H9 (cell line): Measurements from ENCODE around the gene PLCH1. TPM values are rescaled to one million over a fixed set of nuclear protein-coding genes. Genes with fewer than 3 reads are reported as not detected.

ENCODE experiments used
- DNase-seq: peaks from one replicate; pipeline ENCODE4 v3.0.0-alpha.2; 2017
- H2AFZ ChIP-seq: one replicate; pipeline ENCODE4 v1.6.1; 2013; ENCODE audit warnings: mild to moderate bottlenecking, low read length, control low read depth, moderate library complexity
- H2AK5ac ChIP-seq: 2 replicates; pipeline ENCODE4 v1.6.1; 2013; ENCODE audit warnings: low read length, control low read depth, mixed read lengths; ENCODE audit not compliant: insufficient read length
- H2BK120ac ChIP-seq: one replicate; pipeline ENCODE4 v1.6.1; 2013; ENCODE audit warnings: low read depth, mild to moderate bottlenecking, low read length, control low read depth, inconsistent platforms; ENCODE audit not compliant: poor library complexity, severe bottlenecking
- H2BK12ac ChIP-seq: 2 replicates; pipeline ENCODE4 v1.6.1; 2013; ENCODE audit warnings: low read length, control low read depth, mixed read lengths, low read depth; ENCODE audit not compliant: insufficient read length
- H2BK15ac ChIP-seq: 2 replicates; pipeline ENCODE4 v1.6.1; 2013; ENCODE audit warnings: low read depth, low read length, control low read depth
- H2BK20ac ChIP-seq: one replicate; pipeline ENCODE4 v1.6.1; 2013; ENCODE audit warnings: low read depth, mild to moderate bottlenecking, low read length, control low read depth, inconsistent platforms; ENCODE audit not compliant: poor library complexity, severe bottlenecking
- H2BK5ac ChIP-seq: 2 replicates; pipeline ENCODE4 v1.6.1; 2013; ENCODE audit warnings: low read length, control low read depth, mixed read lengths; ENCODE audit not compliant: insufficient read length
- H3K14ac ChIP-seq: 2 replicates; pipeline ENCODE4 v1.6.1; 2013; ENCODE audit warnings: low read length, control low read depth; ENCODE audit not compliant: insufficient read depth
- H3K18ac ChIP-seq: 2 replicates; pipeline ENCODE4 v1.6.1; 2013; ENCODE audit warnings: low read depth, mild to moderate bottlenecking, mixed read lengths, low read length, control low read depth; ENCODE audit not compliant: insufficient read length
- H3K23ac ChIP-seq: 2 replicates; pipeline ENCODE4 v1.6.1; 2013; ENCODE audit warnings: low read length, control low read depth, mixed read lengths, low read depth; ENCODE audit not compliant: insufficient read length
- H3K23me2 ChIP-seq: 2 replicates; pipeline ENCODE4 v1.6.1; 2013; ENCODE audit warnings: low read depth, mild to moderate bottlenecking, mixed read lengths, low read length, control low read depth; ENCODE audit not compliant: insufficient read length, poor library complexity, severe bottlenecking
- H3K27ac ChIP-seq: 2 replicates; pipeline ENCODE4 v1.5.1; 2013; ENCODE audit warnings: low read length, control low read depth, mixed read lengths, low read depth; ENCODE audit not compliant: insufficient read length
- H3K27me3 ChIP-seq: 2 replicates; pipeline ENCODE4 v1.6.1; 2013; ENCODE audit warnings: low read length, control low read depth, inconsistent platforms; ENCODE audit not compliant: insufficient read depth
- H3K4ac ChIP-seq: 2 replicates; pipeline ENCODE4 v1.6.1; 2013; ENCODE audit warnings: low read depth, mild to moderate bottlenecking, control low read depth, inconsistent platforms, low read length, moderate library complexity
- H3K4me1 ChIP-seq: 2 replicates; pipeline ENCODE4 v1.6.1; 2013; ENCODE audit warnings: low read length, control low read depth, inconsistent platforms; ENCODE audit not compliant: insufficient read depth
- H3K4me2 ChIP-seq: 2 replicates; pipeline ENCODE4 v1.6.1; 2013; ENCODE audit warnings: low read length, control low read depth, mixed read lengths; ENCODE audit not compliant: insufficient read length, insufficient read depth
- H3K56ac ChIP-seq: 2 replicates; pipeline ENCODE4 v1.6.1; 2013; ENCODE audit warnings: low read depth, mild to moderate bottlenecking, mixed read lengths, low read length, control low read depth; ENCODE audit not compliant: insufficient read length
- H3K79me1 ChIP-seq: 2 replicates; pipeline ENCODE4 v1.6.1; 2013; ENCODE audit warnings: low read depth, mild to moderate bottlenecking, moderate library complexity, low read length, control low read depth, inconsistent platforms; ENCODE audit not compliant: insufficient read depth, poor library complexity, severe bottlenecking
- H3K79me2 ChIP-seq: 2 replicates; pipeline ENCODE4 v1.6.1; 2013; ENCODE audit warnings: low read length, control low read depth, inconsistent platforms; ENCODE audit not compliant: insufficient read depth
- H3K9ac ChIP-seq: 2 replicates; pipeline ENCODE4 v1.6.1; 2013; ENCODE audit warnings: low read length, control low read depth, mixed read lengths; ENCODE audit not compliant: insufficient read length; ENCODE audit errors: extremely low read depth
- H3K9me3 ChIP-seq: one replicate; pipeline ENCODE4 v1.6.1; 2013; ENCODE audit warnings: low read depth, low read length, inconsistent platforms; ENCODE audit not compliant: control insufficient read depth
- H3T11ph ChIP-seq: one replicate; pipeline ENCODE4 v1.6.1; 2013; ENCODE audit warnings: mild to moderate bottlenecking, low read length, control low read depth, inconsistent platforms
- H4K20me1 ChIP-seq: one replicate; pipeline ENCODE4 v1.6.1; 2013; ENCODE audit not compliant: control insufficient read depth, insufficient read length, insufficient read depth
- H4K5ac ChIP-seq: 2 replicates; pipeline ENCODE4 v1.6.1; 2013; ENCODE audit warnings: low read depth, mild to moderate bottlenecking, mixed read lengths, low read length, control low read depth; ENCODE audit not compliant: insufficient read length
- H4K8ac ChIP-seq: replicated peaks from 2 replicates; pipeline ENCODE4 v1.6.1; 2013; ENCODE audit warnings: low read length, control low read depth, mixed read lengths, low read depth; ENCODE audit not compliant: insufficient read length
- H4K91ac ChIP-seq: 2 replicates; pipeline ENCODE4 v1.6.1; 2013; ENCODE audit warnings: low read depth, mild to moderate bottlenecking, moderate library complexity, mixed read lengths, low read length, control low read depth; ENCODE audit not compliant: insufficient read length
- H3K27ac Mint-ChIP-seq, 3 experiments: 2 replicates in 2 of 3; 3 replicates in 1 of 3; pipeline ENCODE4 v1.8.0; 2020 to 2021; ENCODE audit warnings: mixed read lengths in 3 of 3, mild to moderate bottlenecking in 1 of 3, moderate library complexity in 1 of 3
- H3K27me3 Mint-ChIP-seq: 2 replicates; pipeline ENCODE4 v1.8.0; 2021; ENCODE audit warnings: low read depth, mild to moderate bottlenecking, moderate library complexity, mixed read lengths
- H3K36me3 Mint-ChIP-seq, 3 experiments: 2 replicates in 2 of 3; 3 replicates in 1 of 3; pipeline ENCODE4 v1.8.0; 2020 to 2021; ENCODE audit warnings: low read depth in 3 of 3, mixed read lengths in 3 of 3; ENCODE audit not compliant: insufficient read depth in 1 of 3
- H3K4me1 Mint-ChIP-seq, 2 experiments: 2 replicates each; pipeline ENCODE4 v1.8.0; 2020; ENCODE audit warnings: mixed read lengths in 2 of 2
- H3K4me3 Mint-ChIP-seq, 2 experiments: 2 replicates in 1 of 2; 3 replicates in 1 of 2; pipeline ENCODE4 v1.8.0; 2020 to 2021; ENCODE audit warnings: mild to moderate bottlenecking in 2 of 2, mixed read lengths in 2 of 2, moderate library complexity in 1 of 2
- H3K9me3 Mint-ChIP-seq, 2 experiments: 2 replicates in 1 of 2; 3 replicates in 1 of 2; pipeline ENCODE4 v1.8.0; 2020; ENCODE audit warnings: mild to moderate bottlenecking in 2 of 2, mixed read lengths in 2 of 2, moderate library complexity in 1 of 2
- CTCF ChIP-seq: fragments of 200-600 bp; sonication (generic); conservative IDR thresholded peaks from 3 replicates; pipeline ENCODE4 v1.8.0; 2021; ENCODE audit warnings: antibody characterized with exemption, mild to moderate bottlenecking
- WGBS: extraction: QIAGEN DNeasy Blood & Tissue Kit; methylation state at CpG from one replicate; pipeline ENCODE4 v1.1.7; 2013; ENCODE audit warnings: missing lambda C conversion rate, low lambda C conversion rate, mixed read lengths; ENCODE audit not compliant: insufficient read length; ENCODE audit errors: extremely low coverage; 5-methylcytosine and 5-hydroxymethylcytosine counted together
- total RNA-seq: library from RNA; stranded (reverse); gene quantifications from 2 replicates; pipeline ENCODE4 v1.2.1, GENCODE V29; 2021

PLCH1 gene
- total RNA-seq, 1 experiment from 2014 or later = 19.0 TPM

- H3K14ac ChIP-seq = no peak overlapping the region
- Mint-ChIP-seq H3K4me1 (no peaks in the 10 kb centered on the region), H3K36me3 (no peaks in the 10 kb centered on the region), H3K9me3 (no peaks in the 10 kb centered on the region), H3K27me3 (no peaks in the 10 kb centered on the region), H3K27ac (no peak overlapping the region), H3K4me3 (no peak overlapping the region)
- no peak overlapping the region for H2BK120ac ChIP-seq
- H3K9me3 ChIP-seq = no peaks in the 10 kb centered on the region
- no peaks in the 10 kb centered on the region for H3K79me1 ChIP-seq
- no peak overlapping the region for H2BK20ac ChIP-seq
- H2BK15ac ChIP-seq = no peak overlapping the region
- no peak overlapping the region for H4K91ac ChIP-seq
- no peak for DNase-seq
- no peak overlapping the region for H3K9ac ChIP-seq
- H2AK5ac ChIP-seq = no peak overlapping the region
- no peak overlapping the region for H2BK12ac ChIP-seq
- no peaks in the 10 kb centered on the region for H3K4me1 ChIP-seq
- H3K56ac ChIP-seq = no peak overlapping the region
- H3K27me3 ChIP-seq = no peaks in the 10 kb centered on the region
- no peaks in the 10 kb centered on the region for H4K20me1 ChIP-seq
- H3K4ac ChIP-seq = no peak overlapping the region
- no peak overlapping the region for H3K4me2 ChIP-seq
- no peak overlapping the region for H3K18ac ChIP-seq
- H3T11ph ChIP-seq = no peak overlapping the region
- no peak overlapping the region for H4K8ac ChIP-seq
- H4K5ac ChIP-seq = no peak overlapping the region
- no peaks in the 10 kb centered on the region for H3K23me2 ChIP-seq
- no peaks in the 10 kb centered on the region for H3K79me2 ChIP-seq
- H2BK5ac ChIP-seq = no peak overlapping the region
- no peak overlapping the region for H2AFZ ChIP-seq
- H3K23ac ChIP-seq = no peak overlapping the region
- no peak for TF ChIP-seq CTCF
- H3K27ac ChIP-seq = no peak overlapping the region
- no CpG with 5 or more reads among the region's 1 CpG for WGBS
Measured at GRCh38 chr3:155441506-155441905, 303.4 kb downstream of the PLCH1 start.
